GM19025 (cell line): Measurements from ENCODE around the gene PAX2.

Source experiments
- ATAC-seq: cut with Tn5 transposase; IDR thresholded peaks from one replicate; pipeline ENCODE4 v1.9.1; 2021; ENCODE audit warnings: mild to moderate bottlenecking, low read depth, moderate library complexity; ENCODE audit not compliant: unreplicated experiment

PAX2 gene

GRCh38 chr10:100723770-100724530, 21.4 kb upstream of the PAX2 start:
- no peak for ATAC-seq

DNA sequence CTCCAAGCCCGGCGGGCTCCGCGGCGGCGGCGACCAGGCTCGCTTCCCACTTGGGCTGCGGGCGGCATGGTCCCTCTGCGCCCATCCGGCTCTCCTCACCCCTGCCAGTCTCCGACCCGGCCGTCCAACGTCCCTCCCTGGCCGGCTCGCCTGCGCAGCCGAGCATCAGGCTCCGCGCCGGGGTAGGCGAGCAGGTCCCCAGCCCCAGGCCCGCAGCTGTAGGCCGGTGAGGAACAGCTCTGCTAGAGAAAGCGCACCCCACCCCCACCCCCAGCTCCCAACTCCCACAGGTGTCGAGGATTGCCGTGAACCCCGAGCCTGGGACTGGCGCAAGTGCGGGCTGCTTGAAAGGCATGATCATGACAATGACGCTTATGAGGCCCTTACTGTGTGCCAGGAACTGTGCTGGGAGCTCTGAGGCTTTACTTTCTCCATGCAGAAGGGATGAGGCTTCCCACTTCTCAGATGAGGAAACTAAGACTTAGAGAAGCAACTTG, 20.8 kb upstream of the PAX2 start:
- ATAC-seq = no peak

DNA sequence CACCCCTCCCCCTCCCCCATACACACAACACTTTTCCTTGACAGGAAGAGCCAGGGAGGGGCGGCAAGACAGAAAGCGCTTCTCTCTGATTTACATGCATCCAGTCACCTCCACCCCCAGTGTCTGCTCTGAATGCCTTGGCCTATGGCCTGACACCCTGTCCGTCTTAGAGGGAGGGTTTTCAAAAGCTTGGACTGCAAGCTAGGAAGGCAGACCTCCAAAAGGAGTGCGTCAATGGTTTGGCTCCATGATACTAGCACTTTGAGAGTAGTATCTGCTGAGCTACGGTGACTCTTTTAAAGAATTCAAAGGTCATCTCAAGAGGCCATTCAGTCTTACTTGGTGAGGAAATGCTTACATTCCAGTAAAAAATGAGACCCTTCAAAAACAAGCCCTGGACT, 20.3 kb upstream of the PAX2 start:
- no peak for ATAC-seq

- no peak for ATAC-seq
Measured at GRCh38 chr10:100725869-100726426, 19.4 kb upstream of the PAX2 start.

- no peak for ATAC-seq
Measured at GRCh38 chr10:100727808-100728207, 17.6 kb upstream of the PAX2 start.

DNA sequence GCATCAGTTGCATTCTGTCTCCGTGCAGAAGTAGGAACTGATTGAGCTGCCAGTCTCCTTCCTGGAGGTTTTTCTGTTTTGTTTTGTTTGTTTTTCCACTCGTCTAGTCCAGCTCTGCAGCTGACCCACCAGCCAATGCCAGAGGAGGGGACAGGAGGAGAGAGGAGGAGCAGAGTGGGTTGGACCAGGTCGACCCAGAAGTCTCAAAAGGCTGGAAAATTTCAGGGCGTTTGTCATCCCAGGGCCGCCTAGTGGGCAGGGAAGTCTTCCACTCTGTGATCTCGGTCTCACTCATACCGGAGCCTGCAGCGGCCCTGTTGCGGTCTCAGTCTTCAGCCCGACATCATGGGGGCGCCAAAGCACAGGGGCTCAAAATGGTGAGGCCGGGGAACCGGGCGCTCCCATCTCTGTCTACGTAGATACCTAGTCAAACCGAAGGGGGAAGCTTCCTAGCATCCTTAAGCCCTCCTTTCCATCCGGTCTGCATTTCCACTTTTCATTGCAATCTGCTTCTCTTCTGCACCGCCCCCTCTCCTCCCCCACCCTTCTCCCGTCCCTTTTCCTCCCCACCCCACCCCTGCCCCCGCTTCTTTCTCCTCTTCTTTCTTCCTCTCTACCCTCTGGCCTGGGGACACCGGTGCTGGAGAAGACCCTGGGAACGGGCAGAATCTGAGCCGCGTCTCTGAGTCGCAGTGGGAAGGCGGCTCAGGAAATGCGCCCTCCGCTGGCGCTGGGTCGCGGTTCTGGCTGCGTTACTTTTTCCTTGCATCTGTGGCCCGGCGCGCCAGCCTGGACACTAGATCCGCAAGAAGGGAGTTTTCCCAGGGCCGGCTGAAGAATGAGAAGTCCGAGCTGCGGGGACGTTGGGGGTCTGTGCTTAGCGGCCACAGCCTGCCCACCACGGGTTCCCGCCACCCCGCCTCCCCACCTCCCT, 16.2 kb upstream of the PAX2 start:
- no peak for ATAC-seq

GRCh38 chr10:100729862-100730724, 15.3 kb upstream of the PAX2 start:
- no peak for ATAC-seq

DNA sequence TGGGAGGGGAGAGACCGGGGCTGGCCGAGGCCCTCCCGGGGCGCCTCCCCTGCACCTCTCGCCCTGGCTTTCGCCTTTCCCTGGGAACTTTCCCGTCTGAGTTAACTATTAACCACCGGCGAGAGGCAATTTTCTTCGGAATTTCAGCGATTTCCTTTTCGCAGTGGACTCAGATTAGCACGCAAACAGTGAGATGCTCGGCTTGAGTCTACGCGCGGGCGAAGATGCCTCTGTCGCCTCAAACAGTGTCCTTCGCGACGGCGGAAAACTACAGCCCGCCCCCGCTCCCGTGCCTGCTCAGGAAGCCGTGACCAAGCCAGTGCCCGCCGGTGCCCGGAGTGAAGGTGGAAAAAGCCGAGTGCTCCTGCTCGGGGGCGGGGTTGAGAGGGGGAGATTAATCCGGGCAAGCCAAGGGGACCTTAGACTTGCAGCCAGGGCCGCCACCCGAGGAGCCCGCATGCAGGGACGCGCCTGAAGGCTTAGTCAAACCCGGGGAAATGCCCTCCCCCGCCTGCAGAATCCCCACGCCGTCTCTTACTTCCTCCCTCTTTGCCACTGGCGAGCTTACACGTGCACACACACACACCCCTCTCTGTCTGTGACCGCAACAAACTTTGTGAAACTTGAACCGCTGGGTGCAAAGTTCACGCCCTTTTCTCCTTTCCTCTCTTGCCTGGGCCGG, 14.5 kb upstream of the PAX2 start:
- ATAC-seq = peak; percentile 77

- ATAC-seq = no peak
Measured at GRCh38 chr10:100731407-100732240, 13.8 kb upstream of the PAX2 start.

DNA sequence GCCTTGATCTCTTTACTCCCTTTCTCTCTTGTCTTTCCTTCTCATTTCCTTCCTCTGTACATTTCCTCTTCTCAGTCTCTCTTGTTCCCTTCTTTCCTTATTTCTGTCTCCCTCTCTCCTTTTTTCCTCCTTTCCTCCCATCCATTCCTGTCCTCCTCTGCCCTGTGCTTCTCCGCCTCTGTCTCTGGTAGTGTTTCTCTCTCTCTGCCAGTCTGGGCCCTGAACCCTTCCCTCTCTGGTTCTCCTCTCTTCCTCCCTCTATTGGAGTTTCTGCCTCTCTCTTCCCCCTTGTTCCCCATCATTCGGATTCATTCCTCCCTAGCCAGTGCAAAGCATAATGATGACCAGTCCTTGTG, 13.2 kb upstream of the PAX2 start:
- no peak for ATAC-seq

DNA sequence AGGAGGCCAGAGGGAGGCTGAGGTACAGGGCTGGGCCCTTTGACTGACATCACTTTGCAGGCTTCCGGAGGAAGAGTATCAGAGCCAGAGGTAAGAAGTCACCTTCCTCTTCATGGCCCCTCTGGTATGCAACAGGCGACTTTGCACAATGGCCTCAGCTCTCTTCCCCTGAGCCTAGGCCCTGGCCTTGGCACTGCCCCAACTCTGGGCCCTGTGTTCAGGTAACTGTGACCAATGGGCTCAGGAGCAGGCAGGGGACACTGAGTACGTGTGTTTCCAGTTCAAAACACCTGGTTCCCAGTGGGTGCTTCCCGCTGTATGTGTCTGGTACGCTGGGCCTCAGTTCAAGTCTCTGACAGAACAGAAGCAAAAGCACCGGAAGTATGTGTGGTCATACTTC, 12.1 kb upstream of the PAX2 start:
- no peak for ATAC-seq

DNA sequence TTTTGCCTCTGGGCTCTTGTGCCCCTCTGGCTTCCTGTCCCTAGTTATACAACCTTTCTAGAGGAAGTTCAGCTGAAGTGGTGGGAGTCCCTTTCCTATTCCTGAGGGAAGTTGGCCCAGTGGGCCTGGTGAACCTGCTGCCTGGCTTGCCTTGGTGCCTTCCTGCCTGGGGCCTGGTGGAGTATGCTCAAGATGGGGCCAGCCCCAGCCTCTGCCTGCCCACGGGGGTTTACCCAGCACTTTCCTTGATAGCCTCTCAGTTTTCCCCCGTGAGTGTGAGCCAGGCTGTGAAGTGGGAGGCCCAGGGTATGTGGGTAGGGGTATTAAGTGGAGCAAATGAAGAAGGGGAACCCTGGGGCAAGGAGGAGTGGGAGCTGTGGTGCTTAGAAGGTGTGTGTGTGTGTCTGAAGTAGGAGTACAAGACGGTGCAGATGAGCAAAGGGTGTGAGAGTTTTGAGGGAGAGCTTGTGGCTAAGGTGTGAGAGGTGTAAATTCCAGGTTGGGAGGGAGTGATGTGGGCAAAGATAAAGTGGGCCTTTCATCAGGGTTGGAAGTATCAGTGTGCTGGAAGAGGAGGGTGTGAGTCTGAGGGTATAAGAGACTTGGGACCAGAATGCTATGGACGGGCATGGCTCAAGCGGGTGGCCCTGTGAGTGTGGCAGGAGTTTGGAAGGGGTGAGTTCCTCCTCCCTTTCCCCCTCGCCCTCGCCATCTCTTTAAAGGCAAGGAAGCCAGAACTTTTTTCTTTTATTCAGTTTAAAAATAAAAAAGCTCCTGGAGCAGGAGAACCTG, 10.9 kb upstream of the PAX2 start:
- ATAC-seq = no peak

DNA sequence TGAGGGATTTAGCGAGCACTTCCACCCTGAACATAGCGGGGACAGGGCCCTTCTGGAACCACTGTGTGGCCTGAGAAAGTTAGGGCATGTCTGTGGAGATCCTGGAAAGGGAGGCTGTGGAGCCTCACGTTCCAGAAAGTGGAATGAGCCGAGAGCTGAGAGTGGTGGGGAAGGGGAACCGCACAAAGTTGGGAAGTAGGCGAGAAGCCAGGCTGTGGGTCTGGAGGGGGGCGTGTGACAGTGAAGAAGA, 10.4 kb upstream of the PAX2 start:
- ATAC-seq = no peak

- ATAC-seq = no peak
Measured at GRCh38 chr10:100735337-100736143, 9.8 kb upstream of the PAX2 start.

- no peak for ATAC-seq
Measured at GRCh38 chr10:100736144-100736808, 9.1 kb upstream of the PAX2 start.

DNA sequence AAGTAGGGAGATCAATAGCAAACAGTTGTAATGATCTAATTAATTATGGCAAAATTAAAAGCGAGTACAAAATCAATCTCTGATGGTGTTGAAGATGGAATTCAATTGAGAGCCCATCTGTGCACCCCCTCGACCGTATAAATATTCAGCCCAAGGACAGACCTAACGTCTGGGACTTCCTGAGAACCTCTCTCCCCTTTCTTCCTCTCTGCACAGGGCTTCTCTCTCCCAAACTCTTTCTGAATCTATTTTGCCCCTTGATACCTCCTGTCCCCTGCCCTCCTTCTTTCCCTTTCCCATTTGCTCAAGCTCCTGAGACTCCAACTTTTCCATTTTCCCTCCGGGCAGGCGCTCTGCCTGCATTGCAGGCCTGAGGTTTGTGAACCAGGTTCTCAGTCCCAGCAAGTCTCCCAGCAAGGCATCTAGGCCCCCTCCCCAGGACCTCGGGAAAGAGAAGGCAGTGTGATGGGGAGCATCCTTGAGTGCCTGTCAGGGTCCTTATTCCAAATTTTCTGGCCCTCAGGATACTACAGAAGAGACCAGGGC, 8.5 kb upstream of the PAX2 start:
- no peak for ATAC-seq
